ENCODE measurements around the gene EOGT. TPM values are rescaled to one million over a fixed set of nuclear protein-coding genes. Genes with fewer than 3 reads are reported as not detected.

Gene EOGT
- total RNA-seq, 1 donor from 2014 or later: 17.3 TPM

- intact Hi-C loops (cut with micrococcal nuclease): no loop called here
- POLR2A ChIA-PET: no interaction called here
- no peak overlapping the region for H3K27ac Mint-ChIP-seq
- H3K4me1 Mint-ChIP-seq: no peaks in the 10 kb centered on the region
- CTCF ChIA-PET: no interaction called here
- H3K36me3 Mint-ChIP-seq (ENCODE audit: low read depth): no peaks in the 10 kb centered on the region
- ATAC-seq (ENCODE audit: low read depth) (no peak), DNase-seq (no peak)
- H3K4me3 Mint-ChIP-seq: no peak overlapping the region
- TF ChIP-seq CTCF (IDR thresholded peaks at IDR 0.05): no peak
- no peaks in the 10 kb centered on the region for H3K9me3 Mint-ChIP-seq
- peaks cover 21% of the 10 kb centered on the region for H3K27me3 Mint-ChIP-seq
These were observed 59.6 kb downstream of the EOGT start for GRCh38 chr3:68953816-68954444.

- no peak for ATAC-seq (ENCODE audit: low read depth)
- no peak overlapping the region for H3K4me3 Mint-ChIP-seq
- no peaks in the 10 kb centered on the region for H3K36me3 Mint-ChIP-seq (ENCODE audit: low read depth)
- no peaks in the 10 kb centered on the region for H3K9me3 Mint-ChIP-seq
- no peak for DNase-seq
- CTCF ChIA-PET: no interaction called here
- intact Hi-C loops (cut with micrococcal nuclease): no loop called here
- POLR2A ChIA-PET: no interaction called here
- no peak overlapping the region for H3K27ac Mint-ChIP-seq
- H3K27me3 Mint-ChIP-seq: peaks cover 13% of the 10 kb centered on the region
- TF ChIP-seq CTCF (IDR thresholded peaks at IDR 0.05): no peak
- H3K4me1 Mint-ChIP-seq: no peaks in the 10 kb centered on the region
These were observed 68.3 kb downstream of the EOGT start for GRCh38 chr3:68945225-68945624.

GRCh38 chr3:68943753-68944500 lies 69.6 kb downstream of the EOGT start:
- POLR2A ChIA-PET: no interaction called here
- Mint-ChIP-seq H3K27me3 (peaks cover 18% of the 10 kb centered on the region), H3K27ac (no peak overlapping the region)

GRCh38 chr3:68941055-68941454 lies 72.4 kb downstream of the EOGT start:
- Mint-ChIP-seq H3K4me1 (no peaks in the 10 kb centered on the region), H3K4me3 (no peak overlapping the region), H3K36me3 (ENCODE audit: low read depth) (no peaks in the 10 kb centered on the region), H3K27ac (no peak overlapping the region), H3K27me3 (peaks cover 22% of the 10 kb centered on the region), H3K9me3 (no peaks in the 10 kb centered on the region)
- CTCF ChIA-PET: no interaction called here
- intact Hi-C loops (cut with micrococcal nuclease): no loop called here
- ATAC-seq (ENCODE audit: low read depth) (no peak), DNase-seq (no peak)
- POLR2A ChIA-PET: no interaction called here
- no peak for TF ChIP-seq CTCF (IDR thresholded peaks at IDR 0.05)

More at GRCh38 chr3:68943753-68944500, 69.6 kb downstream of the EOGT start:
- DNase-seq (no peak), ATAC-seq (ENCODE audit: low read depth) (no peak)
- Mint-ChIP-seq H3K36me3 (ENCODE audit: low read depth) (no peaks in the 10 kb centered on the region), H3K4me1 (no peaks in the 10 kb centered on the region), H3K4me3 (no peak overlapping the region), H3K9me3 (no peaks in the 10 kb centered on the region)
- TF ChIP-seq CTCF (IDR thresholded peaks at IDR 0.05): no peak
- intact Hi-C loops (cut with micrococcal nuclease): no loop called here
- CTCF ChIA-PET: no interaction called here

GRCh38 chr3:68936856-68937255 lies 76.6 kb downstream of the EOGT start:
- Mint-ChIP-seq H3K27me3 (peaks cover 41% of the 10 kb centered on the region), H3K36me3 (ENCODE audit: low read depth) (no peaks in the 10 kb centered on the region), H3K9me3 (no peaks in the 10 kb centered on the region), H3K27ac (no peak overlapping the region), H3K4me3 (no peak overlapping the region), H3K4me1 (peaks cover 5% of the 10 kb centered on the region)
- POLR2A ChIA-PET: no interaction called here
- no peak for ATAC-seq (ENCODE audit: low read depth)
- DNase-seq: no peak
- CTCF ChIA-PET: no interaction called here
- no peak for TF ChIP-seq CTCF (IDR thresholded peaks at IDR 0.05)
- intact Hi-C loops (cut with micrococcal nuclease): no loop called here

Measured in activated B cell treated with CpG ODN at 0.5 μM for 24 hours (primary cell).